Lung (tissue), 12 donors: ENCODE data around the gene KLRF1. TPM values are rescaled to one million over a fixed set of nuclear protein-coding genes. Genes with fewer than 3 reads are reported as not detected.

Experiments used
- ATAC-seq: fragments of 200-7000 bp; cut with Tn5 transposase; one replicate; pipeline ENCODE4 v1.9.1; 2020; ENCODE audit warnings: moderate number of reproducible peaks; ENCODE audit not compliant: insufficient read depth, low FRiP score
- DNase-seq, 3 donors: peaks; one replicate each; pipeline ENCODE4 v3.0.0-alpha.2; 2013 to 2017
- H3K27ac ChIP-seq, 2 donors: one replicate each; pipeline ENCODE4 v1.5.1; 2013; ENCODE audit warnings: mild to moderate bottlenecking in 2 of 2, moderate library complexity in 2 of 2, control low read depth in 1 of 2, inconsistent platforms in 1 of 2, low read depth in 1 of 2, low read length in 1 of 2
- H3K27me3 ChIP-seq, 3 donors: one replicate each; pipeline ENCODE4 v1.5.1; 2013; ENCODE audit warnings: low read length in 2 of 3; ENCODE audit not compliant: control insufficient read depth in 3 of 3, insufficient read depth in 3 of 3
- H3K36me3 ChIP-seq, 4 donors: one replicate each; pipeline ENCODE4 v1.5.1; 2013; ENCODE audit warnings: low read length in 4 of 4, mild to moderate bottlenecking in 1 of 4, moderate library complexity in 1 of 4; ENCODE audit not compliant: control insufficient read depth in 4 of 4, insufficient read depth in 4 of 4
- H3K4me1 ChIP-seq, 5 donors: one replicate each; pipeline ENCODE4 v1.5.1; 2013; ENCODE audit warnings: low read length in 5 of 5, mild to moderate bottlenecking in 2 of 5, moderate library complexity in 1 of 5; ENCODE audit not compliant: control insufficient read depth in 5 of 5, insufficient read depth in 5 of 5
- H3K4me3 ChIP-seq: one replicate; pipeline ENCODE4 v1.5.1; 2013; ENCODE audit warnings: mild to moderate bottlenecking, control low read depth, moderate library complexity
- H3K9ac ChIP-seq, 2 donors: one replicate each; pipeline ENCODE4 v1.5.1; 2013; ENCODE audit warnings: low read length in 2 of 2, control low read depth in 1 of 2; ENCODE audit not compliant: insufficient read depth in 1 of 2
- H3K9me3 ChIP-seq, 4 donors: one replicate each; pipeline ENCODE4 v1.5.1; 2013; ENCODE audit warnings: low read length in 3 of 4, mild to moderate bottlenecking in 1 of 4, moderate library complexity in 1 of 4; ENCODE audit not compliant: control insufficient read depth in 4 of 4, insufficient read depth in 3 of 4
- WGBS, 2 donors: extraction: QIAGEN DNeasy Blood & Tissue Kit; methylation state at CpG; one replicate each; pipeline ENCODE4 v1.1.7; 2013; 5-methylcytosine and 5-hydroxymethylcytosine counted together
- polyA plus RNA-seq, 2 donors: library from polyadenylated mRNA; stranded (reverse); fragments of 200-250 nt; gene quantifications; one replicate each; pipeline ENCODE4 v1.2.1, GENCODE V29; 2013
- total RNA-seq, 2 donors: library from RNA; depleted of rRNA in 1 of 2; stranded (reverse); fragments of >200 nt in 1 of 2; gene quantifications; one replicate each; pipeline ENCODE4 v1.2.1, GENCODE V29; 2014 to 2021
- TF ChIP-seq, protein P1 (sequence below): IDR thresholded peaks from 2 replicates; pipeline ENCODE4 v1.5.1; 2012; ENCODE audit warnings: mild to moderate bottlenecking; ENCODE audit errors: control extremely low read depth, extremely low read depth
- donor health status: control.
- donor health status: control.
- donor health status: Bipolar disorder and iron deficiency.
- donor health status: healthy.
- donor health status: DM: yes; HTN: yes; CAD: no.

Gene KLRF1
- total and polyA plus RNA-seq, 4 donors = 1.1 to 2.2 (median 1.4) TPM

DNA sequence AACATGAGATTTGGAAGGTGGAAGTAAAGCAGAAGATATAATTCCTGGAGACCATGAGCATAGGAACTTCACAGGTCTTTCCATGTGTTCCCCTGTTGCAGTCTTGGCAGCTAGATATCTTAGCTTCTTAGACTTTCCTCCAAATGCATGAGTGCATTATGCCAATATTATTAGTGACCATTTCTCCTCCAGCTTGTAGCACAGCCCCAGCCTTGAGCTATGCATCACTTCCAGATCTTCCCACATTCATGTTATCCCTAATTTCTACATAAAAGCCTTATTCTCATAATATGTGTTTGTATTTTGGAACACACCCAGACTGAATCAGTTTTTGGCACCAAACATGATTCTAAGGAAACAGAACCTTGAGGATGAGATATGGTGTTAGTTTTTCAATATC lies 30.9 kb downstream of the KLRF1 start:
- Histone ChIP-seq H3K9ac (no peak overlapping the region), H3K27me3 (no peaks in the 10 kb centered on the region), H3K9me3 (no peaks in the 10 kb centered on the region), H3K36me3 (peaks cover 0 to 4% (median 2%) of the 10 kb centered on the region in 4 donors), H3K4me3 (no peak overlapping the region), H3K27ac (no peak overlapping the region), H3K4me1 (no peaks in the 10 kb centered on the region)
- no peak for ATAC-seq
- TF ChIP-seq, protein P1, sequence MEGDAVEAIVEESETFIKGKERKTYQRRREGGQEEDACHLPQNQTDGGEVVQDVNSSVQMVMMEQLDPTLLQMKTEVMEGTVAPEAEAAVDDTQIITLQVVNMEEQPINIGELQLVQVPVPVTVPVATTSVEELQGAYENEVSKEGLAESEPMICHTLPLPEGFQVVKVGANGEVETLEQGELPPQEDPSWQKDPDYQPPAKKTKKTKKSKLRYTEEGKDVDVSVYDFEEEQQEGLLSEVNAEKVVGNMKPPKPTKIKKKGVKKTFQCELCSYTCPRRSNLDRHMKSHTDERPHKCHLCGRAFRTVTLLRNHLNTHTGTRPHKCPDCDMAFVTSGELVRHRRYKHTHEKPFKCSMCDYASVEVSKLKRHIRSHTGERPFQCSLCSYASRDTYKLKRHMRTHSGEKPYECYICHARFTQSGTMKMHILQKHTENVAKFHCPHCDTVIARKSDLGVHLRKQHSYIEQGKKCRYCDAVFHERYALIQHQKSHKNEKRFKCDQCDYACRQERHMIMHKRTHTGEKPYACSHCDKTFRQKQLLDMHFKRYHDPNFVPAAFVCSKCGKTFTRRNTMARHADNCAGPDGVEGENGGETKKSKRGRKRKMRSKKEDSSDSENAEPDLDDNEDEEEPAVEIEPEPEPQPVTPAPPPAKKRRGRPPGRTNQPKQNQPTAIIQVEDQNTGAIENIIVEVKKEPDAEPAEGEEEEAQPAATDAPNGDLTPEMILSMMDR = no peak
- peak in 1 of 3 donors; percentile 6 for DNase-seq

DNA sequence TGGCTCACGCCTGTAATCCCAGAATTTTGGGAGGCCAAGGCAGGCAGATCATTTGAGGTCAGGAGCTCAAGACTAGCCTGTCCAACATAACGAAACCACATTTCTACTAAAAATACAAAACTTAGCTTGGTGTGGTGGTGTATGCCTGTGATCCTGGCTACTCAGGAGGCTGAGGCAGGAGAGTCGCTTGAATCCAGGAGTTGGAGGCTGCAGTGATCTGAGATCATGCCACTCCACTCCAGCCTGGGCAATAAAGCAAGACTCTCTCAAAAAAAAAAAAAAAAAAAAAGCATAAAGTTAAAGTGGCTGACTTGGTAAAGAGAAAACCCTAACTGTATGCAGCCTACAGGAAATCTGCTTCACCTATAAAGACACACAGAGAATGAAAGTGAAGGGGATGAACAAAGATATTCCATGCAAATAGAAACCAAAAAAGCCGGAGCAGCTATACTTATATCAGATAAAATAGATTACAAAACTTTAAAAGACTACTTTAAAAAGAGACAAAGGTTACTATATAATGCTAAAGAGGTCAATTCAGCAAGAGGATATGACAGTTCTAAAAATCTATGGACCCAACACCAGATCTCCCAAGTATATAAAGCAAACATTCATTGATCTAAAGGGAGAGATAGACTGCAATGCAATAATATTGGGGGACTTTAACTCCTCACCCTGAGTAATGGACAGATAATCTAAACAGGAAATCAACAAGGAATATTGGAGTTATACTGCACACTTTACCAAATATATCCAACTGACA lies 37.8 kb downstream of the KLRF1 start:
- ATAC-seq (no peak), DNase-seq (peak in 1 of 3 donors; percentile 5)
- Histone ChIP-seq H3K27ac (peak overlapping the region in 1 of 2 donors; percentile 6), H3K27me3 (no peaks in the 10 kb centered on the region), H3K36me3 (no peaks in the 10 kb centered on the region), H3K4me3 (no peak overlapping the region), H3K9me3 (no peaks in the 10 kb centered on the region), H3K4me1 (no peaks in the 10 kb centered on the region), H3K9ac (no peak overlapping the region)
- TF ChIP-seq, protein P1 = no peak
- 61 to 74% methylated on average over 4 of the region's 4 CpGs for WGBS, 2 donors

DNA sequence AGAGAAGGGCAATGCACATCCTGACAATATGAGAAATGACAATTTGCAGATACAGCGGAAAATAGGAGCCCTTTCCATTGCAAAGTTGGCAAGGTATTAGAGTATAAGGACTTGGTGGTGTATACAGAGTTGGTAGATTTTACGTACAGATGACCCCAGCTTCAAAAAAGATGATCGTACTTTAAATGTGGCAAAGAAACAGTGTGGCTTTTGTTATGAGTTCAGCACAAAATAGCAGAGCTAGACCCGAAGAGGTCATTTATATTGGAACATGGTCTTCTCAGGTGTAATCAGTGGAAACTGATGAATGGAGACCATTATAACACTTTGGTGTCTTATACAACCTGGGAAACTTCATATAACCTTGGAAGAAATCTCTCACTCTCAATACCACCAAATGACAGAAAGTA lies 39.6 kb downstream of the KLRF1 start:
- WGBS, 2 donors = 18 to 37% methylated on average over 4 of the region's 4 CpGs
- no peaks in the 10 kb centered on the region for H3K36me3 ChIP-seq
- no peaks in the 10 kb centered on the region for H3K4me1 ChIP-seq
- no peaks in the 10 kb centered on the region for H3K27me3 ChIP-seq
- ATAC-seq = no peak
- no peaks in the 10 kb centered on the region for H3K9me3 ChIP-seq
- H3K27ac ChIP-seq = no peak overlapping the region
- peak overlapping the region in 1 of 2 donors; percentile 47 for H3K9ac ChIP-seq
- H3K4me3 ChIP-seq = peak overlapping the region; percentile 31
- peak in 2 of 3 donors; percentile 5 to 12 for DNase-seq
- TF ChIP-seq, protein P1 = no peak
